Prostate gland (tissue), 2 donors: ENCODE measurements around the gene RAPGEF3.

Experiments
- CTCF ChIP-seq, 4 experiments: fragments of 200-600 bp in 2 of 4; fragments of 450-650 bp in 2 of 4; sonication (generic) in 2 of 4; IDR thresholded peaks; 1 replicate in 3 of 4; 2 replicates in 1 of 4; pipeline ENCODE4 v1.5.1; 2016 to 2019; ENCODE audit warnings: antibody characterized with exemption in 4 of 4, mild to moderate bottlenecking in 2 of 4, moderate library complexity in 2 of 4
- POLR2A ChIP-seq: fragments of 450-650 bp; IDR thresholded peaks from one replicate; pipeline ENCODE4 v1.6.1; 2016; ENCODE audit warnings: antibody characterized with exemption, mild to moderate bottlenecking

GRCh38 chr12:47748899-47749298 lies 9.8 kb downstream of the RAPGEF3 start:
- TF ChIP-seq CTCF (IDR thresholded peaks at IDR 0.05), result no peak
- no peak for TF ChIP-seq POLR2A
